Activated CD8-positive, alpha-beta memory T cell treated with anti-CD3 and anti-CD28 coated beads, Interleukin-2, amount 50 U/mL, for 48 hours (primary cell): ENCODE data around the gene ISYNA1.

ENCODE experiments used
- DNase-seq: peaks from one replicate; pipeline ENCODE4 v3.0.0-alpha.2; 2020

The ISYNA1 gene

GRCh38 chr19:18442941-18443340 lies 5.0 kb upstream of the ISYNA1 start:
- no peak for DNase-seq

- no peak for DNase-seq
These were observed 4.2 kb upstream of the ISYNA1 start for GRCh38 chr19:18441804-18442788.

- no peak for DNase-seq
These were observed 3.2 kb upstream of the ISYNA1 start for GRCh38 chr19:18440936-18441803.

GRCh38 chr19:18440415-18440877 lies 2.5 kb upstream of the ISYNA1 start:
- DNase-seq = no peak

- no peak for DNase-seq
These were observed 1.9 kb upstream of the ISYNA1 start for GRCh38 chr19:18439910-18440237.

GRCh38 chr19:18439025-18439909 lies 1.3 kb upstream of the ISYNA1 start:
- DNase-seq = no peak

GRCh38 chr19:18438331-18439024 lies 545 bp upstream of the ISYNA1 start:
- DNase-seq = no peak

- DNase-seq = peak; percentile 88
These were observed 1.1 kb downstream of the ISYNA1 start for GRCh38 chr19:18436671-18437490.

- DNase-seq = no peak
These were observed 1.9 kb downstream of the ISYNA1 start for GRCh38 chr19:18435842-18436670.

GRCh38 chr19:18435178-18435841 lies 2.6 kb downstream of the ISYNA1 start:
- DNase-seq = no peak

GRCh38 chr19:18434411-18435175 lies 3.3 kb downstream of the ISYNA1 start:
- no peak for DNase-seq

- no peak for DNase-seq
These were observed 4.1 kb downstream of the ISYNA1 start for GRCh38 chr19:18433735-18434398.

GRCh38 chr19:18433015-18433691 lies 4.8 kb downstream of the ISYNA1 start:
- no peak for DNase-seq

GRCh38 chr19:18432275-18433014 lies 5.5 kb downstream of the ISYNA1 start:
- no peak for DNase-seq

- no peak for DNase-seq
These were observed 6.4 kb downstream of the ISYNA1 start for GRCh38 chr19:18431351-18432197.
